Measurements from ENCODE around the gene RPL37A.

GRCh38 chr2:216553093-216553478 lies 54.4 kb downstream of the RPL37A start:
- no peak for TF ChIP-seq CTCF (IDR thresholded peaks at IDR 0.05 in 8 of 11, conservative IDR thresholded peaks at IDR 0.05 in 3 of 11)
- TF ChIP-seq POLR2A (IDR thresholded peaks at IDR 0.05) = no peak
- no peak for TF ChIP-seq POLR2AphosphoS5 (IDR thresholded peaks at IDR 0.05)

Data from spleen (tissue), 7 donors.